T-helper 1 cell (primary cell): ENCODE measurements around the gene ST6GALNAC2.
"Not testable (repeated sequence)": the region's sequence is repeated elsewhere in the genome, so short reads cannot be mapped to it uniquely, and the experiment has no call there.

Experiments
- DNase-seq, 5 donors: peaks; one replicate each; pipeline ENCODE4 v3.0.0-alpha.2; 2012 to 2020

ST6GALNAC2 gene

DNA sequence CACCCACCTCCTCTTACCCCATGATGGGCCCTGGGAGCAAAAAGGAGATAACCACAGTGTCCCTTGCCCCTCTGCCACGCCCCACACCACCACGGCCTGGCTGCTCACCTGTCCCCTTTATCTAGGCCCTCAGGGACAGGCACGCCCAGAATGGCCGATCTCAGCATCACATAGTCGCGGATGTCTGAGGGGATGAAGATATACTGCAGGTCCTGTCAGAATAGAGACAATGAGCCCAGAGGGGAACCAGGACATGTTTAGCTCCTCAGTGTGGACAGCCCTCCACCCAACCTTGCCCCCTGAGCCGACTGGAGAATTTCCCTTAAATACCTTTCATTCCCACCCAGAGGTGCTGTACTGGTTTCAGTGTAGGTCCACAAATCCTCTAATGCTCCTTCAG, 15.2 kb downstream of the ST6GALNAC2 start:
- DNase-seq: no peak

DNA sequence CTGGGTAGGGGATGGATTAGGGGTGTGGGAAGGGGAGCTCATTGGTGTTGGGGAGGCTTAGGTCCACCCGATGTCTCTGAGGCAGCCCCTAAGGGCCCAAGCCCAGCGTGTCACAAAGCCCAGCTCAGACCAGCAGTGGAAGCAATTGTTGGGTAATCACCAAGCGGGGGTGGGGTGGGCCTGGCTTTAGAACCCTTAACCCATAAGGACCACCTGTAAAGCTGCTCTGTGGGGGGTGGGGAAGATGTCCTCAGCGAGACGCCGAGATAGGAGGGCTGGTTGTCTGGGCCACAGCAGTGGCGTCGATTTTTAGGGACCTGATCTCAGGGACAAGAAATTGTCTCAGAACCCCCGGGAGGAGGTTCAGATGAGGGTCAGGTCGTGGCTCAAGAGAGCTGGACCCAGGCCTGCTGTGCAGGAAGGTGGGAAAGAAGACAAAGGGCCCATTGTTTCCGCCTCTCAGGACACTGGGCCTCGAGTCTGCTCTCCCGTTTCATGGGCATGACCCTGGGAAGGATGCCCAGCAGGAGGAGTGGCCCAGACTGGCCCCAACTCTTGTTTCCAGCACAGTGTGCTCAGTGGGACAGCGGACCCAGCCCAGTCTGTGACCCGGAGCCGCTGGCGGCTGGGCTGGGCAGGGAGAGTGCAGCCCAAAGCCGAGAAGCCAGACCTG, 15.9 kb downstream of the ST6GALNAC2 start:
- no peak for DNase-seq

DNA sequence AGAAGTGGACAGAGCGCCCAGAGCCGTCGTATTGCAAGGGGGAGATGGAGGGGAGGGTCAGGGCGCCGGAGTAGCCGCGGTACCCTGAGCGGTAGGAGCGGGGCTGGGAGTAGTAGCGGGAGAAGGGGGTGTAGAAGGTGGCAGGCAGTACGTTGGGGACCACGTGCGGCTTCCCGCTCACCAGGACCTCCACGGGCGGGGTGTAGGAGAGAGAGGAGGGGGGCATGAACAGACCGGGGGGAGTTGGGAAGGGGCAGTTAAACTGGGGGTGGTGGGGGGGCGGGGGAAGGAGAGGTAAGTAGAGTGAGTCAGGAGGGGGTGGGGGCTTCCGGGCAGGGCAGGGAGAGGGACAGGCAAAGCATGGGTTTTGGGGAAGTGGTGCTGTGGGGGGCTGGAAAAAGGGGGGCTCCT, 16.8 kb downstream of the ST6GALNAC2 start:
- no peak for DNase-seq

DNA sequence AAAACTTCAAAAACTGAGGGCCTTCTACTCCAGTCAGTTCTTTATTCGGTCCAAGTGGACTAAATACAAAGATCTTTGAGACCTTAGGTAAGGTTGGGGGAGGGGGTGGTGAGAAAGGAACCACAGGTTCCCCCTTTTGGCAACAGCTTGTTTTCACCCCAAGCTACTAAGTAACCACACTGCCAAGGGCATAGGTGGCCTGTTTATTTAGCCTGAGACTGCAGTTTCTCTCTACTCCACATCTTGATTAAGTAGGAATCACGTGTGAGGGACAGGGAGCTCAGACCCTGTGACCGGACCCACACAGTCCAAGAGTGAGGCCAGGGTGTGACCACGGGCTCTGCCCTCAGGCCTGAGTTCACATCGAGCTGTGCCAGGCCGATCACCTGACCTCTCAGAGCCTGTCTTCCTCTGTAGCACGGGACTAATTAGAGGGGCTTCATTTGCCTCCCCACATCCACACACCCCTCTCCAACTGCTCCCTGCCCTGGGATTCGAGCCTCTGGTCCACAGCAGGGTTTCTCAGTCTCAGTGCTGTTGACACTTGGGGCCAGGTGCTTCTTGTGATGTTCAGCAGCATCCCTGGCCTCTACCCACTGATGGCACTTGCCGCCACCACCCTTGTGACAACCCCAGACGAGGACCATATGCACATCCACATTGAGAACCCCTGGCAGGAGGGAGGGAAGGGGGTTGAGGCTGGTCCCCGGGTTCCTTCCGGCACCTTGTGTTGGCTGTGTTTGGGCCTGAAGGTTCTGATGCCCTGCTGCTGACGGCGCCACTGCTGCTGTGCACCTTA, 17.8 kb downstream of the ST6GALNAC2 start:
- DNase-seq: no peak

DNA sequence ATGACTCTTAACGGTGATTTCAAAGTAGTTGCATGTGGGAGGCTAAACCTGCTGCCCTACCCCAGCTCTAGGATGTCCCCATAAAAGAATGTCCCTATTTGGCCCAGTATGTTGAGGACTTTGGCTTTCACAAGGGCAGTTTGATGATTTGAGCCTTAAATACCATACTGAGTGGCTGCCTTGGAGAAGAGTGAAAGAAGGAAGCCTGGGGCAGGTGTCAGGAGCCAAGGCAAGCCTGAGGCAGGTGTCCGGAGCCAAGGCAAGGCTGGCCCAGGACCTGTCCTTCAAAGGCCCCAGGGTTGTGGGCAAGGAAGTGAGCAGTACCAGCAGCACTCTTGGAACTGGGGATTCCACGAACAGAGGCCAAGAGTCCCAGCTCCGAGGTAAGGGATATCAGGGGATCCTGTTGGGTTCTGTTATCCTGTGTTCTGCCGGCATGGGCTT, 18.6 kb downstream of the ST6GALNAC2 start:
- DNase-seq: no peak

DNA sequence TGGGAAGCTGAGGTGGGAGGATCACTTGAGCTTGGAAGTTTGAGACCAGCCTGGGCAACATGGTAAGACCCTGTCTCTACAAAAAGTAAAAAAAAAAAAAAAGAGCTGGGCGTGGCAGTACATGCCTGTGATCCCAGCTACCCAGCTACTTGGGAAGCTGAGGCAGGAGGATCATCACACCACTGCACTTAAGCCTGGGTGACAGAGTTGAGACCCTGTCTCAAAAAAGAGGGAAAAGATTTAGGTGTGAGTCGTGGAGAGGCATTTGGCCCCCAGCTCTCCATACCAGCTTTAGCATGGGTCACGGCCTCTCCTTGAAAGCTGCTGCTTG, 19.1 kb downstream of the ST6GALNAC2 start:
- DNase-seq: no peak

DNA sequence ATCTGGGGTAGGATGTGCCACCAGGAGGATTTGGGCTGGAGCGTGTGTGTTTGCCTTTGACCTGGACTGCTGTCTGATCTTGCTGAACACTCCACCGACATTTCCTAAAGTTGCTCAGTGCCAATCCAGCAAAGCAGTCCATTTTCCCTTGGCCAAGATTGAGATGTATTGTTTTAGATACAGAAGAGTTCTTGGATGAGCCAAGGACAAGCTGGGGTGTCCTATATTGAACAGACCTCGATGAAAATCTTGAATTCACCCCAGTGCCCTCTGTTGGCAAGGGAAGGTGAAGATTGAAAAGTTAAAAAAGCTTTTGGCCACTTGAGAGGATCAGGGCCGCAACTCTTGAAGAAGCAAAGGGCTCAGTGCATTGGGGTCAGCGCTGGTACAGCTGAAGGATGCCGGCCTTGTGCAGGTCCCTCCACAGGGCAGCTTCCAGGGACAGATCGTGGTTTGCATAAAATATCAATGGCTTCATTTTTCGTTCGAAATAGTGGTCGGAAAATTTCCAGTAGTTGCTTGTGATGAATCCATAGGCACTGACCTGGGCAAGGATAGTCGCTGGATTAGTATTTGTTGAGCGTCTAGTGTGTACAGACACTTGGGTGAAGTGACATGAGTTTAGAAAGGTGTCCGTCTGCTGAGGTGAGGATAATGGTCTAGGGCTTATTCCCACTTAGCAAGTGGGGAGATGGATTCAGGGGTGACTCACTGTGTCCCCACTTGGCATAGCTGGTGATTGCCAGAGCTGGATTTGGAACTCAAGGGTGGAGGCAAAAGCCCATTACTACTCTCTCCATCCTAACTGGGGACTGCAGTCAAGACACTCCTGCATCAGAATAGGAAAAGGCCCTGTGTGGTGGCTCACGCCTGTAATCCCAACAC, 19.7 kb downstream of the ST6GALNAC2 start:
- DNase-seq: no peak

DNA sequence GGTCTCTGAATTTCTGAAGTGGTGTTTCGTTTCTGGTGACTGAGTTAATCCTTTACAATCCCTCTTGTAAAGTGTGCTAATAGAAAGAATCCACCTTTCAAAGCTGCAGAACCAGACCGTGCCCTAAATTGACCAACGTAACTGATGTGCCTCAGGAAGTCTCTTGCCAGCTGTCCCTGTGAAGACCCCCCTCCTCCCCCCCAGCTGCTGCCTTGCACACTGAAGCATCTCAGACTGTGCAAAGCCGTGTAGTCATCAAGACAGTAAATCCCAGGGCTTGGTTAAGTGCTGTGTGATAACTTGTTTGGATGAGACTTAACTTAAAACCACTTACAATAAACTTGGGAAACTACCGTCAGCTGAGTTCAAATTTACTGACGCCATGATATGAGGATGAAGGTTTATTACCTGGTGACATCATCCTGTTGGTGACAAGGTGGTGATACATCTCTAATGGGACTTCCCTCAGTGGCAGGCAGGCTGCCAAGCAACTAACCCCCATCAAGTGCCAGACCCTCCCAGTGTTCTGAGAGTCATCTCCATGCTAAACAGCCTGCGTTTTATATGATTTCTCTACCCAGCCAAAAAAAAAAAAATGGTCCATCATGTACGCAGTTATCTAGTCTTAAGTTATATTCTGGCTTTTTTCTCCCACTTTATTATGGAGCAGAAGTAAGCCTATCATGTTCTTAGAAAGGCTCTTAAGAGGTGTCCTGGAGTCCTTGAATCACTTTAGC, 20.5 kb downstream of the ST6GALNAC2 start:
- DNase-seq: not testable (repeated sequence)

DNA sequence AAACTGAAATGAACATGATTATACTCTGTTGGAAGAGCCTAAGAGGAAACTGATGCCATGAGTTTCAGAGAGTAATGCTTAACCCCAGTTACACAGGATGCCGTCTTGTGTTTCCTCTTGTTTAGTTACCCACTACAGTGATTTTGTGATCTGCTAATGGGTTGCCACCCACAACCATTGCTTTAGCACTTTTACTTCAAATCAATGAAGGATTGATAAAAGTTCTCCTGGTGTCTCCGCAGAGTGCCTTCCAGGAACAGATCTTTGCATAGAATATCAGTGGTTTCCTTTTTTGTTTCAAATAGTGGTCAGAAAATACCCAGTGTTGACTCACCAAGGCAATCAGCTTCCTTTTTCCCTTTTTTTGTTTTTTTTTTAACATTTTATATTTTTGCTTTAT, 22.3 kb downstream of the ST6GALNAC2 start:
- not testable (repeated sequence) for DNase-seq

DNA sequence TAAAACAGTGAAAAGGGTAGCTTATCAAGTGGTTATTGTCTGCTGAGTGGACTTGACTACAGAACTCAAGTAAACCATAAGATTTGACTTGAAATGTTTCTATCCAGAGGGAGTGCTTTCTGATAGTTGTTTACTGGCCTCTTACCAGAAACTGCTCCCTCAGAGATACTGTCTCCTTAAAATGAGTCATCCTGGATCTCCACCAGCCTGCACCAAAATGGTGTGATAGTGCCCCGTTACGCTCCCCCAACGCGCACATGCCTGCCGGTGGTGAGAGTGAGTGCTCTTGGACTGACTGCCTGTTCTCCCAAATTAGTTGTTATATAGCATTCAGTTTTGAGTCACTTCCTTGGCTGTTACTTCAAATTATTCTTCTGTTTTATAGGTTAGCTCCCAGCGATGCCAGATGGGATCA, 22.9 kb downstream of the ST6GALNAC2 start:
- peak in 1 of 5 donors; percentile 33 for DNase-seq

DNA sequence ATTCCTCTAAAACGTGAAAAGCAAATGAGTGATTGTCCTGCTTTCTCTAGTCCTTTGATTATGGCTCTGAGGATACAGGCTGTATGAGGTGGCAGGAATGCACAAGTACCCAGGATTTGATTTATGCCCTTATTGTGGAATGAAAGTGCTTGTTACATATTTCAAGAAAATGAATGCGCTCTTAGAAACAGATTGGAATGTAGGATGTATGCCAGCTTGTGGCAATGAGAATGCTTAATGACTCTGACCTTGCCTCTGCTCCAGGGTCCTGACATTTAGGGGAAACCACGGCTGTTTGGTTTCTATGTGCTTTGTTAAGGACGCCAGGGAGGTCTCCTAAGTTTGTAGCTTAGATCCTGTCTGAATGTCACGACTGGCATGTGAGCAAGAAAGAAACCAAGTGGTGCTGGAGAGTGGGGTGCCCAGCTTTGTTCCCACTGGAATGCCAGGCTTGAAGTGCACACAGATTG, 23.8 kb downstream of the ST6GALNAC2 start:
- no peak for DNase-seq

DNA sequence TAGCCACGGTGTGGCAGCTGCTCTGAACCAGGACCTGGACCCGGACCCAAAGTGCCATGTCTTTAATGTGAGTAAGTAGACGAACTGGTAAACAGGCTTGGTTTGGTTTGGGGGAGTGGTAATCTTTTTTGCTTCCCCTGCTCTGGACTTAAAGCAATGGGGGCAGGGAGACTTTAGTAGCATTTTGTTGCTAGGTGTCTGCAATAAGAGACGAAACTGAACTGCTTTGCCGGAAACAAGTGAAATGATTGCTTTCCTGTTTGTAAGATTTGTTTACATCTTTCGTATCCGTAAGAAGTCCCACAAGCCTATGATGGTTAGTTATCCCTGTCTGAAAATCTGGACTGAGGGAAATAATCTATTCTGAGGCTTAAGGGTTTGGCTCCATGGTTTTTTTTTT, 24.3 kb downstream of the ST6GALNAC2 start:
- DNase-seq: peak in 1 of 5 donors; percentile 62

DNA sequence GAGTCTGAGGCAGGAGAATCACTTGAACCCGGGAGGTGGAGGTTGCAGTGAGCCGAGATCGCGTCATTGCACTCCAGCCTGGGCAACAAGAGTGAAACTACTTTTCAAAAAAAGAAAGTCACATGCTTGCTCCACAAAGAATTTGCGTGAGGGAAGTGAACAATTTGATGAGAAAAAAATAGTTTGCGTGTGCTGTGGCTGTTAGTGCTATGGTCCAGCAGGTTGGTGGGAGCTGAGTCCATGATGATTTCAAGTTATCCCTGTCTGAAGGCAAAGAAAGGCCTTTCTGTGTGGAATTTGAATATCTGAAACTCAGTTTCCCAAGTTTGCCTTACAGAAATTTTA, 24.8 kb downstream of the ST6GALNAC2 start:
- no peak for DNase-seq

DNA sequence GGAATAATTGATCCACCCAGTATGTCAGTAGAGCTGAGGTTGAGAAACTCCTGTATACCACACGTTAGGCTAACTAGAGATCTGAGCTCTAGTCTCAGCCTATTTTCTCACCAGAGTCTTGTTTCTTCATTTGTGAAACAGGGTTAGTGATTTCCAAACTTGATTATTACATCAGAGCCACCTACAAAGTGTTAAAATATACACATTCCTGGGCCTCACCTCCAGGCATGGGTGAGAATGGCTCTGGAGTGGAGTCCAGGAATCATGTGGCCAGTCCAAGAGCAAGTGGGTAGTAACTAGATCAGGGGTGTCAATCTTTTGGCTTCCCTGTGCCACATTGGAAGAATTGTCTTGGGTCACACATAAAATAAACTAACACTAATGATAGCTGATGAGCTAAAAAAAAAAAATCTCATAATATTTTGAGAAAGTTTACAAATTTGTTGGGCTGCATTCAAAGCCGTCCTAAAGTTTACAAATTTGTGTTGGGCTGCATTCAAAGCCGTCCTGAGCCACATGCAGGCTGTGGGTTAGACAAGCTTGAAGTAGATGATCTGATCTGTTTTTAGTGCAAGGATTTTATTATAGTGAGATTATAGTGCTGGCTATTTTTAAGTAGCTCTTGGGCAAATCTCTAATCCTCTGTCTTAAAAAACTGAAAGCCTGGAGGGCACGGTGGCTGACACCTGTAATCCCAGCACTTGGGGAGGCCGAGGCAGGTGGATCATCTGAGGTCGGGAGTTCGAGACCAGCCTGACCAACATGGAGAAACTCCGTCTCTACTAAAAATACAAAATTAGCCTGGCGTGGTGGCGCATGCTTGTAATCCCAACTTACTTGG, 25.4 kb downstream of the ST6GALNAC2 start:
- DNase-seq: peak in 1 of 5 donors; percentile 36

DNA sequence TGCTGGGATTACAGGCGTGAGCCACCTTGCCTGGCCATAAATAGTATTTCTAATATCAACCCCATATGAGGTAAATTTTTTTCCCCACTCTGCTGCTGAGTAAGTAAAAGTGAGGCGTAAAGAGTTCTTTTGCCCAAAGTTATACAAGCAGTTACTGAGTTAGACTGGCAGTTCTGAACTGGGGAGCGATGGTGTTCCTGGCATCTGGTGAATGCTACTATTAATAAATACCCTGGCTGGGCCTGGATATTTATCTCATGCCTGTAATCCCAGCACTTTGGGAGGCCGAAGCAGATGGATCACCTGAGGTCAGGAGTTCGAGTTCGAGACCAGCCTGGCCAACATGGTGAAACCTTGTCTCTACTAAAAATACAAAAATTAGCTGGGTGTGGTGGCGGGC, 26.2 kb downstream of the ST6GALNAC2 start:
- DNase-seq: not testable (repeated sequence)

DNA sequence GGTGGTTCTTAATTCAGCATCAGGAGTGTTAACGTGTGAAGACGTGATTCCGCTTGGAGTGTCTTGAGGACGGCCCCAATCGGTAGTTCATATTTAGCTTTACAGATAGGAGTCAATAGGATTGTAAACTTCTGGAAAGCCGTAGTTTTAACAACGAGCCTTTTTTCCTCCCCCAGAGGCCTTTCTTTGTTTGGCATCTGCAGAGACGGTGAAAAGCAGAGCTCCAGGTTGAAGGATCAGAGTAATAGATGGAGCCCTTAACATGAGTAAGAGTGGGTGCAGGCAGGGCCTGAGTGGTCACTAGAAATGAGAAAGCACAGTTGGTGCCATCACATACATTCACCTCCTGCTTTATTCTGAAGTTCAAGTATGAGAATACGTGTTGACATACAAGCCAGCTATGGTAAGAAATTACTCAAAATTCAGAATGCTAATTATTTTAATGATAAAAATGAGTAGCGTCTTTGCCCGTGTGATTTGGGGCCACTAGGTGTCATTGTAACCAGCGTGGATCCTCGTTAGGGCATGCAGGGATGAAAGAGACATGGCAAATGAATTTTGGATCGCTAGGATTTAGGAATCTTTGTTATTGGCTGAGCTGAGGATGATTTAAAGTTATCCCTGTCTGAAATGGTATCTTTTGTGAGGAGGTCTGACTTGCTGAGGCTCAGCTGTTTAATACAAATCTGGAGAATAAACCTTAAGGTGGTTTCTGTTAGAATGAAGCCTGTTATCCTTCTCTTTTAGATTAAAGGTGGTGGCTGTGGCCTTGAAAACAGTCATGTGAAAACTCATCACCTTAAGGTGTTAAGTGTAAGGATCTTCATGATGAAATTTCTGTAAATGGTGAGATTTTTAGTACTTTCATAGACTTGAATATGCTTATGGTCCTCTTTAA, 27.2 kb downstream of the ST6GALNAC2 start:
- no peak for DNase-seq

DNA sequence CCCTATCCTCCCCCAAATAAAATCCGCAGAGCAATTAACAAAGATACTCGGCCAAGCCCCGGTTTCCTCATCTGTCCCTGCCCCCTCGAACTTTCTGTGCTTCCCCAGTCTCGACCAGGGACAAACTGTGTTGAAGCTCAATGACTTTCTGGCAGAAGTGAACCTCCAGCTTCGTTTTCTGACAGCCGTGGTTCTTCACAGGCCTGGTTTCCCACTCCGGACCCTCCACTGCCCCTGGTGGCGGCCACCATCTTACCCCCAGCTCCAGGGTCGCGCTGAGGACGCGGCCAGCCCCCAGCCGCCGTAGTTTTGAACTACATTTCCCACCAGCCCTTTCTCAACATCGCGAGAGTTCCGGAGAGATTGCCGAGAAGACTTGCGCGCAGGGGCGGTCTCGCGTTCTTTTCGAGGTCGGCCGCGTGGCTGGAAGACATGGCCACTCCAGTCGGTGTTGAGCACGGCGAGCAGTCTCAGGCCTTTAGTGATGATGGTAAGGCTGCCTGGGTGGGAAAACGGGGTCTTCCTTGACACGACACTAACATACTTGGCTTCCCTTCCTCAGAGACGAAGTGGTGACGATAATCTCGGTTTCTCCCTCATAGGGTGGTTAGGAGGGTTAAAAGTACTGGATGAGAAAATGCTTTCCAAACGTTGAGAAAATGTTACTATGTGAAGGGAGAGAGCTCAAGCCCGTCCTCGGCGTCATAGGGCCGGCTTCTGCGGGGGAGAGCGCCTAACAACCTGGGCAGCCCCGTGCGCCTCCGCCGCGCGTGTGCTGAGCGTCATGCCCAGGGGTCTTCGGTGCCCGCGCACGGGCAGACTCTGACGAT, 28.1 kb downstream of the ST6GALNAC2 start:
- DNase-seq: peak; percentile 82 to 95 (median 90)

DNA sequence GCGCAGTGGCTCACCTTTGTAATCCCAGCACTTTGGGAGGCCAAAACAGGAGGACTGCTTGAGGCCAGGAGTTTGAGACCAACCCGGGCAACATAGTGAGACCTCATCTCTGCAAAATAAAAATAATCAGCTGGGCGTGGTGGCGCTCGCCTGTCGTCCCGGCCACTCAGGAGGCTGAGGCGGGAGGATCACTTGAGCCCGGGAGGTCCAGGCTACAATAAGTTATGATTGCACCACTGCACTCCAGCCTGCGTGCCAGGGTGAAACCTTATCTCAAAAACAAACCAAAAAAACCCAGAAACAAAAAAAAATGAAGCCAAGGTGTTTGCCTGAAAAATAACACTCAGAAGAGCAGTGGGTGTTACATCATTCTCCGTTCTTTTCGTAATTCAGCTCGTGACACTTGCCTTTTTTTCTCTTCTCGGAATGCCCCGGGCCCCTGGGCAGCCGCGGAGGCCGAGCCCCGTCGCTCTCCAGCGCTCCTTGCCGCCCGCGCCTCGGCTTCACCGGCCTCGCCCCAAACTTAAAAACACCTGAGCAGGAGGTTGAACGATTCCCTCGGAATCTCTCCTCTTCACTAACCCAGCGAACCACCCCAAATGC, 28.8 kb downstream of the ST6GALNAC2 start:
- peak in 4 of 5 donors; percentile 22 to 47 (median 28) for DNase-seq

DNA sequence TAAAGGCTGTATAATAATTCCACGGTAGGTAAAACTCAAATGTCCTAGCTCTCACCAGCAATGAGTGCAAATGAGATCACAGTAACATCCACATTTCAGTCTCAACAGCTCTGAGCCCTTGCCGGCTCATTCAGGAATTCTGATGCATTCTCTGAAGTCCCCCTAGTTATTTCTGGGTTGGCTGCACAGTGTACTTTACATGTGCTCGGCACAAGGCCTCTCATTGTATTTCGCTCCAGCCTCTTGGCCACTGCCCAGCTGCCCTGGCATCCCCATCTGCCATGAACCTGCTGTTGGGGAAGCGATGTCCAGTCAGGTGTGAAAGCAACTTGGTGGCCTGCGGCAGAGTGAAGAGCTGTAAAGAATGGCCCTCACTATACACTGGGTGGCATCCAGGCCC, 31.5 kb downstream of the ST6GALNAC2 start:
- no peak for DNase-seq
